A673 (cell line): ENCODE results near the gene DBET.
"Not testable (repeated sequence)": the region's sequence is repeated elsewhere in the genome, so short reads cannot be mapped to it uniquely, and the experiment has no call there.

Source experiments
- EZH2 ChIP-seq: fragments of 200-600 bp; sonication (generic); IDR thresholded peaks from 2 replicates; pipeline ENCODE4 v1.6.1; 2017; ENCODE audit warnings: borderline replicate concordance, low read depth, mild to moderate bottlenecking, mixed read lengths, antibody characterized with exemption, low read length; ENCODE audit not compliant: poor library complexity, severe bottlenecking
- TF ChIP-seq, protein P1 (sequence below): fragments of 300-800, 200-600 bp; sonication (generic); conservative IDR thresholded peaks from 2 replicates; pipeline ENCODE4 v1.5.1; 2017; ENCODE audit warnings: low read depth, mild to moderate bottlenecking, antibody characterized with exemption, low read length, moderate library complexity, mixed read lengths

- TF ChIP-seq, protein P1, sequence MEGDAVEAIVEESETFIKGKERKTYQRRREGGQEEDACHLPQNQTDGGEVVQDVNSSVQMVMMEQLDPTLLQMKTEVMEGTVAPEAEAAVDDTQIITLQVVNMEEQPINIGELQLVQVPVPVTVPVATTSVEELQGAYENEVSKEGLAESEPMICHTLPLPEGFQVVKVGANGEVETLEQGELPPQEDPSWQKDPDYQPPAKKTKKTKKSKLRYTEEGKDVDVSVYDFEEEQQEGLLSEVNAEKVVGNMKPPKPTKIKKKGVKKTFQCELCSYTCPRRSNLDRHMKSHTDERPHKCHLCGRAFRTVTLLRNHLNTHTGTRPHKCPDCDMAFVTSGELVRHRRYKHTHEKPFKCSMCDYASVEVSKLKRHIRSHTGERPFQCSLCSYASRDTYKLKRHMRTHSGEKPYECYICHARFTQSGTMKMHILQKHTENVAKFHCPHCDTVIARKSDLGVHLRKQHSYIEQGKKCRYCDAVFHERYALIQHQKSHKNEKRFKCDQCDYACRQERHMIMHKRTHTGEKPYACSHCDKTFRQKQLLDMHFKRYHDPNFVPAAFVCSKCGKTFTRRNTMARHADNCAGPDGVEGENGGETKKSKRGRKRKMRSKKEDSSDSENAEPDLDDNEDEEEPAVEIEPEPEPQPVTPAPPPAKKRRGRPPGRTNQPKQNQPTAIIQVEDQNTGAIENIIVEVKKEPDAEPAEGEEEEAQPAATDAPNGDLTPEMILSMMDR = not testable (repeated sequence)
- not testable (repeated sequence) for TF ChIP-seq EZH2
These were observed 503 bp downstream of the DBET start for GRCh38 chr4:190064805-190065204.
